ENCODE measurements around the gene FRMPD4. TPM values are rescaled to one million over a fixed set of nuclear protein-coding genes. Genes with fewer than 3 reads are reported as not detected.

FRMPD4 gene
- total and polyA plus RNA-seq, 8 donors, result 0.45 to 0.86 (median 0.68) TPM; not detected in 2

DNA sequence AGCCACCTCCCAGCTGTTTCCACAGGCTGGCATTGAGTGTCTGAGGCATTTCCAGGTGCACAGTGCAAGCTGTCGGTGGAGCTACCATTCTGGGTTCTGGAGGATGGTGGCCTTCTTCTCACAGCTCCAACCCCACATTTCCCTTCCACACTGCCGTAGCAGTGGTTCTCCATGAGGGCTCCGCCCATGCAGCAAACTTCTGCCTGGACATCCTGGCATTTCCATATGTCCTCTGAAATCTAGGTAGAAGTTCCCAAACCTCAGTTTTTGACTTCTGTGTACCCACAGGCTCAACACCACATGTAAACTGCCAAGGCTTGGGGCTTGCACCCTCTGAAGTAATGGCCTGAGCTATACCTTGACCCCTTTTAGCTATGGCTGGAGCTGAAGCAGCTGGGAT, 10.3 kb upstream of the FRMPD4 start:
- no peak overlapping the region for H3K4me3 ChIP-seq
- no peak overlapping the region for H3K27ac ChIP-seq
- TF ChIP-seq, protein P1, sequence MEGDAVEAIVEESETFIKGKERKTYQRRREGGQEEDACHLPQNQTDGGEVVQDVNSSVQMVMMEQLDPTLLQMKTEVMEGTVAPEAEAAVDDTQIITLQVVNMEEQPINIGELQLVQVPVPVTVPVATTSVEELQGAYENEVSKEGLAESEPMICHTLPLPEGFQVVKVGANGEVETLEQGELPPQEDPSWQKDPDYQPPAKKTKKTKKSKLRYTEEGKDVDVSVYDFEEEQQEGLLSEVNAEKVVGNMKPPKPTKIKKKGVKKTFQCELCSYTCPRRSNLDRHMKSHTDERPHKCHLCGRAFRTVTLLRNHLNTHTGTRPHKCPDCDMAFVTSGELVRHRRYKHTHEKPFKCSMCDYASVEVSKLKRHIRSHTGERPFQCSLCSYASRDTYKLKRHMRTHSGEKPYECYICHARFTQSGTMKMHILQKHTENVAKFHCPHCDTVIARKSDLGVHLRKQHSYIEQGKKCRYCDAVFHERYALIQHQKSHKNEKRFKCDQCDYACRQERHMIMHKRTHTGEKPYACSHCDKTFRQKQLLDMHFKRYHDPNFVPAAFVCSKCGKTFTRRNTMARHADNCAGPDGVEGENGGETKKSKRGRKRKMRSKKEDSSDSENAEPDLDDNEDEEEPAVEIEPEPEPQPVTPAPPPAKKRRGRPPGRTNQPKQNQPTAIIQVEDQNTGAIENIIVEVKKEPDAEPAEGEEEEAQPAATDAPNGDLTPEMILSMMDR (IDR thresholded peaks at IDR 0.05), result no peak
- peaks cover 0 to 6% of the 10 kb centered on the region in 2 donors for H3K27me3 ChIP-seq
- H3K9me3 ChIP-seq, result peaks cover 0 to 8% of the 10 kb centered on the region in 2 donors
- DNase-seq, result no peak
- ATAC-seq, result no peak
- H3K4me1 ChIP-seq, result no peaks in the 10 kb centered on the region
- H3K36me3 ChIP-seq, result no peaks in the 10 kb centered on the region
- intact Hi-C loops (cut with DNase I), result no loop called here

DNA sequence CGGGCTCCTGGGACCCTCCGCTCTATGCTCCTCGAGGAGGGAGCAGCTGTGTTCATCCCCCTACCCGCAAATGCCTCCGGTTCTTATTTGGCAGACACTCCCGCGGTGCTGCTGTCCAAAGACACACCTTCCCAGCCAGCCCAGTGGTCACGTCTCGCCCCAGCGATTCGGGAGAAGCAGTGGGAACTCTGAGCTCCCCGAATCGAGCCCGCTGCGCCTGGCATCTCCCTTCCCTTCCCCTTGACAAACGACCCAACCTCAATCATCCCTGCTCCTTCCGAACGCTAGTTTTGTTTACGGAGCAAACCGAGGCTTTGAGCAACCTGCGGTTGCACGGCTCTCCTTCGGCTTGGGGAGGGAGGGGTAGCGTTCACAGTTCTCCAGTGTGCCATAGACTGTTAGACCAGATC, 317 bp upstream of the FRMPD4 start:
- intact Hi-C loops (cut with DNase I), result no loop called here
- ATAC-seq (no peak), DNase-seq (no peak)
- H3K36me3 ChIP-seq, result no peaks in the 10 kb centered on the region
- no peak overlapping the region for H3K27ac ChIP-seq
- TF ChIP-seq, protein P1 (IDR thresholded peaks at IDR 0.05), result no peak
- H3K27me3 ChIP-seq, result peaks cover 30 to 31% of the 10 kb centered on the region in 2 donors
- no peaks in the 10 kb centered on the region for H3K4me1 ChIP-seq
- no peaks in the 10 kb centered on the region for H3K9me3 ChIP-seq
- H3K4me3 ChIP-seq, result peak overlapping the region in 1 of 2 donors; percentile 16

DNA sequence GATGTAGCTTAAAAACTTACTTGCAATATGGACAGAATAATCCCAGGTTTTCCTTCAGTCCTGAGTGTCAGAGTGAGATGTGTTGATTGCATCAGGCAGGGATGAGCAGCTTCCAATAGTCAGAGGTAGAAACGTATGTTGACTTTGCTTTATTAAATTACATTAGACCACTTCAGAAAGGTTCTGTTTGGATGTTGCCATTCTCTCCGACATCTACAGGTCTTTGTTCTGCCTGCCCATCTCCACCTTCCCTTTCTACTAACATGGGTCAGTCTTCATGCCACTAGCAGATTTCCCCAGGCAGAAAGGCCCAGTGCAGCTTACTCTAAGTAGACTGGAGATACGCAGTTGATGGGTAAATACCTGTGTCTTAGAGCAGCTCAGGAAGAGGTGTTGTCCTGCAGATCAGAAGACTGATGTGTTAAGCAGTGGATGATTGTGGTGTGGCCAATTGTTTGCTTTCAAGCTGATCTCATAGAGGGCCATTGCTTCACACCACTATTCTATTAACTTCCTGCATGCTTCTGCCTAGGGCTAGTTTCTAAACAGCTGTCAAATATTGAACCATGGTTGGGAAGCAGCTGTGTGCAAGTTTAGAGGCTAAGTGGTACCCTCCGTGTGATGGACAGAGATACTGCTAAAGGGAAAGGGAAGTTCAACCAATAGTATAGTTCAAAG, 1.8 kb downstream of the FRMPD4 start:
- H3K9me3 ChIP-seq, result no peaks in the 10 kb centered on the region
- H3K27ac ChIP-seq, result no peak overlapping the region
- H3K4me1 ChIP-seq, result no peaks in the 10 kb centered on the region
- DNase-seq, result no peak
- H3K27me3 ChIP-seq, result peaks cover 29 to 30% of the 10 kb centered on the region in 2 donors
- TF ChIP-seq, protein P1 (IDR thresholded peaks at IDR 0.05), result no peak
- no peak overlapping the region for H3K4me3 ChIP-seq
- no peak for ATAC-seq
- H3K36me3 ChIP-seq, result no peaks in the 10 kb centered on the region
- intact Hi-C loops (cut with DNase I), result no loop called here

DNA sequence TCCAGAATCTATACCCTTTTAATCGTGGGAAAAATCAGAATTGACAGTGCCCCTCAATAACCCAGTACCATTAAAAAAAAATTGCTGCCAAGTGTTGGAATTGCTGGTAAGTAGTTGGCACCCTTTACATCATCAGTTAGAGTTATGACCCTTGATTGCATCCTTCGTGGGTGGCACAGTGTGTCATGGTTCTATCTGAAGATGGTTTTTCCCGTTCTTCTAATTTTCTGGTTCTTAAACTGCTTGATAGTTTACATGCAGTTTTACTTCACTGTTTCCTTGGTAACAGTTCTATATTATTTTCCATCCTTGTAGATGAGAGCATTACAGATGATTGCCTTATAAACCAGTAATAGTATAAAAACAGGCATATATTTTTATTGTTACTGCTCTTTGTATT, 3.2 kb downstream of the FRMPD4 start:
- no peaks in the 10 kb centered on the region for H3K4me1 ChIP-seq
- intact Hi-C loops (cut with DNase I), result no loop called here
- no peaks in the 10 kb centered on the region for H3K36me3 ChIP-seq
- no peak overlapping the region for H3K27ac ChIP-seq
- no peak for DNase-seq
- ATAC-seq, result no peak
- H3K27me3 ChIP-seq, result peaks cover 27 to 30% of the 10 kb centered on the region in 2 donors
- H3K4me3 ChIP-seq, result no peak overlapping the region
- TF ChIP-seq, protein P1 (IDR thresholded peaks at IDR 0.05), result no peak
- H3K9me3 ChIP-seq, result no peaks in the 10 kb centered on the region

DNA sequence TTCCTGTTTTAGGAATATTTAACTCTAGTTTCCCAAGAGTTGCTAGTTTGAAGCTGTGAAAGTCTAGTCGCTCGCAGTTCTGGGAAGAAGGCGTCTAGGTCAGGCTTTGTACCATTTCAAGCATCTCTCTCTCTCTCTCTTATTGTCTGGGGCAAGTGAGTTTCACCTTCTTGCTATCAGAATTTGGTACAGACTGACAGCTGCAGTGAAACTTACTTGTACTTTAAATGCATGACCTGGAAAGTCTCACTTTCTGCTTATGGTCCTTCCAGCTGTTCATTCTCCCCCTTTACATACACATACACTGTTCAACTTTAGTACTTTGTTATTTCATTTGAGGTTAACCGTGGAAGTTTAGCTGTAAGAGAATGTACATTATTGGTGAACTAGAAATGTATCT, 4.4 kb downstream of the FRMPD4 start:
- no peak for ATAC-seq

More for the DNA sequence above, 4.4 kb downstream of the FRMPD4 start:
- intact Hi-C loops (cut with DNase I), result no loop called here
- TF ChIP-seq, protein P1 (IDR thresholded peaks at IDR 0.05), result no peak
- Histone ChIP-seq H3K27ac (no peak overlapping the region), H3K9me3 (no peaks in the 10 kb centered on the region), H3K4me3 (no peak overlapping the region), H3K27me3 (peaks cover 23 to 27% of the 10 kb centered on the region in 2 donors), H3K4me1 (no peaks in the 10 kb centered on the region), H3K36me3 (no peaks in the 10 kb centered on the region)
- no peak for DNase-seq
